SK-N-SH (cell line): ENCODE results near the gene TRAPPC6A. TPM values are rescaled to one million over a fixed set of nuclear protein-coding genes. Genes with fewer than 3 reads are reported as not detected.

ENCODE experiments used
- CTCF ChIA-PET: fragments of 300-600, 350-600 bp; formaldehyde crosslinking; extraction: SDS; loops from one replicate; lab custom pipeline; 2021; lab: Yijun Ruan, JAX
- POLR2A ChIA-PET: fragments of 350-600 bp; sonication (Branson Sonifier 250); formaldehyde crosslinking; extraction: SDS; loops from one replicate; lab custom pipeline; 2020; ENCODE audit warnings: antibody characterized with exemption, inconsistent platforms; lab: Yijun Ruan, JAX
- DNase-seq: peaks from one replicate; pipeline ENCODE4 v3.0.0; 2012
- H2AFZ ChIP-seq: fragments of 200-600 bp; sonication (generic); 2 replicates; pipeline ENCODE4 v1.8.1; 2016; ENCODE audit warnings: antibody characterized with exemption, mild to moderate bottlenecking, low read depth
- H3F3A ChIP-seq: fragments of 200-600 bp; sonication (generic); replicated peaks from 2 replicates; pipeline ENCODE3; 2016; ENCODE audit warnings: antibody characterized with exemption, mild to moderate bottlenecking; ENCODE audit not compliant: insufficient read depth
- H3K27ac ChIP-seq, 2 experiments: fragments of 200-500 bp in 1 of 2; fragments of 200-600 bp in 1 of 2; sonication (Bioruptor generic) in 1 of 2; sonication (generic), shearing (Covaris generic) in 1 of 2; 2 replicates each; pipeline versions ENCODE4 v1.5.1 to v1.6.1; 2014 to 2016; ENCODE audit warnings: low read depth in 2 of 2, inconsistent platforms in 1 of 2, low read length in 1 of 2, mild to moderate bottlenecking in 1 of 2, mixed read lengths in 1 of 2
- H3K27me3 ChIP-seq: fragments of 200-600 bp; sonication (generic), shearing (Covaris generic); 2 replicates; pipeline ENCODE4 v1.6.1; 2016; ENCODE audit warnings: mixed run types; ENCODE audit not compliant: insufficient read depth
- H3K36me3 ChIP-seq, 2 experiments: fragments of 200-500 bp in 1 of 2; fragments of 200-600 bp in 1 of 2; sonication (Bioruptor generic) in 1 of 2; sonication (generic) in 1 of 2; replicated peaks in 1 of 2; 2 replicates each; pipeline versions ENCODE3 to v1.5.1; 2014 to 2016; ENCODE audit warnings: low read length in 1 of 2, mild to moderate bottlenecking in 1 of 2; ENCODE audit not compliant: insufficient read depth in 2 of 2, control insufficient read depth in 1 of 2
- H3K4me1 ChIP-seq, 2 experiments: fragments of 200-500 bp in 1 of 2; fragments of 200-600 bp in 1 of 2; sonication (Bioruptor generic) in 1 of 2; sonication (generic), shearing (Covaris generic) in 1 of 2; 2 replicates each; pipeline versions ENCODE4 v1.5.1 to v1.6.1; 2014 to 2016; ENCODE audit warnings: low read depth in 1 of 2, low read length in 1 of 2, mixed run types in 1 of 2; ENCODE audit not compliant: insufficient read depth in 2 of 2, control insufficient read depth in 1 of 2
- H3K4me2 ChIP-seq: fragments of 200-600 bp; sonication (generic), shearing (Covaris generic); 2 replicates; pipeline ENCODE4 v1.6.1; 2017; ENCODE audit warnings: mixed run types
- H3K4me3 ChIP-seq, 2 experiments: fragments of 200-500 bp in 1 of 2; fragments of 200-600 bp in 1 of 2; sonication (Bioruptor generic) in 1 of 2; sonication (generic), shearing (Covaris generic) in 1 of 2; 2 replicates each; pipeline versions ENCODE4 v1.5.1 to v1.8.1; 2014 to 2016; ENCODE audit warnings: low read depth in 2 of 2, inconsistent platforms in 1 of 2, low read length in 1 of 2, mild to moderate bottlenecking in 1 of 2, mixed read lengths in 1 of 2, moderate library complexity in 1 of 2
- H3K79me2 ChIP-seq: fragments of 200-600 bp; sonication (generic); 2 replicates; pipeline ENCODE4 v1.8.1; 2017; ENCODE audit warnings: mild to moderate bottlenecking; ENCODE audit not compliant: insufficient read depth
- H3K9ac ChIP-seq: fragments of 200-600 bp; sonication (generic); 2 replicates; pipeline ENCODE4 v1.6.1; 2017; ENCODE audit warnings: mixed run types
- H3K9me2 ChIP-seq: fragments of 200-600 bp; sonication (generic); 2 replicates; pipeline ENCODE4 v1.6.1; 2017; ENCODE audit warnings: mixed run types
- H3K9me3 ChIP-seq: fragments of 200-600 bp; sonication (generic); 2 replicates; pipeline ENCODE4 v1.6.1; 2017; ENCODE audit warnings: mixed run types, mild to moderate bottlenecking, moderate library complexity
- H4K20me1 ChIP-seq: fragments of 200-600 bp; sonication (generic); 2 replicates; pipeline ENCODE4 v1.6.1; 2017; ENCODE audit warnings: mild to moderate bottlenecking, mixed run types; ENCODE audit not compliant: insufficient read depth
- EZH2phosphoT487 ChIP-seq: fragments of 200-600 bp; sonication (generic); IDR thresholded peaks from 2 replicates; pipeline ENCODE4 v1.6.1; 2017; ENCODE audit warnings: low read depth, mixed run types, mild to moderate bottlenecking, antibody characterized with exemption, moderate library complexity, borderline replicate concordance
- FOSL2 ChIP-seq: IDR thresholded peaks from 2 replicates; pipeline ENCODE4 v1.4.0; 2012; ENCODE audit warnings: low read depth, mild to moderate bottlenecking, moderate library complexity, borderline replicate concordance
- GABPA ChIP-seq: IDR thresholded peaks from 2 replicates; pipeline ENCODE4 v1.4.0; 2012; ENCODE audit warnings: low read depth, mild to moderate bottlenecking
- JUND ChIP-seq: IDR thresholded peaks from 2 replicates; pipeline ENCODE4 v1.4.0; 2012
- MXI1 ChIP-seq: IDR thresholded peaks from 2 replicates; pipeline ENCODE4 v1.6.1; 2012; ENCODE audit warnings: mild to moderate bottlenecking, low read depth, low read length, improper control_type of control experiment
- RCOR1 ChIP-seq: fragments of 150-350 bp; IDR thresholded peaks from 2 replicates; pipeline ENCODE4 v1.6.1; 2017; ENCODE audit warnings: antibody characterized with exemption, low read length
- RFX5 ChIP-seq: IDR thresholded peaks from 2 replicates; pipeline ENCODE4 v1.6.1; 2012; ENCODE audit warnings: mild to moderate bottlenecking, improper control_type of control experiment, low read length
- SIN3A ChIP-seq: IDR thresholded peaks from 2 replicates; pipeline ENCODE4 v1.6.1; 2012; ENCODE audit warnings: low read depth, mild to moderate bottlenecking, low read length, moderate library complexity, borderline replicate concordance
- WGBS: methylation state at CpG from one replicate; pipeline ENCODE4 v1.1.6; 2017; ENCODE audit warnings: low lambda C conversion rate; 5-methylcytosine and 5-hydroxymethylcytosine counted together
- polyA plus RNA-seq, 3 experiments: library from polyadenylated mRNA; depleted of rRNA; stranded (reverse); fragments of >200 nt; gene quantifications; 2 replicates each; pipeline ENCODE4 v1.2.3, GENCODE V29; 2012
- TF ChIP-seq, protein P1 (sequence below): IDR thresholded peaks from 2 replicates; pipeline ENCODE4; 2012
- TF ChIP-seq, protein P2 (sequence below): fragments of 150-350 bp; IDR thresholded peaks from 2 replicates; pipeline ENCODE4 v1.6.1; 2016; ENCODE audit warnings: mild to moderate bottlenecking, low read depth, low read length
- TF ChIP-seq, protein P3 (sequence below): IDR thresholded peaks from 2 replicates; pipeline ENCODE4 v1.4.0; 2012; ENCODE audit warnings: low read depth, borderline replicate concordance
- TF ChIP-seq, protein P4 (sequence below): fragments of 200-600 bp; sonication (generic); IDR thresholded peaks from 2 replicates; pipeline ENCODE4 v1.6.1; 2017; ENCODE audit warnings: antibody characterized with exemption, mild to moderate bottlenecking, moderate library complexity

The TRAPPC6A gene
- polyA plus RNA-seq, 1 of the 3 experiments (the other 2 are of a cell fraction), result 59.0 TPM

DNA sequence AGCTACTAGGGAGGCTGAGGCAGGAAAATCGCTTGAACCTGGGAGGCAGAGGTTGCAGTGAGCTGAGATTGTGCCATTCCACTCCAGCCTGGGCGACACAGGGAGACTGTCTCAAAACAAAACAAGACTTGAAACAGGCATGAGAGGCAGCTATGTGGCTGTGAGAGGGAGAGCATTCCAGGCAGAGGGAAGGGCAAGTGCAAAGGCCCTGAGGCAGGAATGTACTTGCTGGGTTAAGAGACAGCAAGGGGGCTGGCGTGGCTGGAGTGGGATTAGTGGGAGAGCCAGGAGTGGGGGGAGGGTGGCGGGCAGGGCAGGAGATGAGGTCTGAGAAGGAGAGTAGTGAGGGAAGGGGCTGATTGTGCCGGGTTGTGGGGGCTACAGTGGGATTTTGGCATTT, 45.8 kb upstream of the TRAPPC6A start (continued):
- TF ChIP-seq FOSL2 (no peak), RFX5 (no peak)
- TF ChIP-seq, all 33 proteins: peak for 0

DNA sequence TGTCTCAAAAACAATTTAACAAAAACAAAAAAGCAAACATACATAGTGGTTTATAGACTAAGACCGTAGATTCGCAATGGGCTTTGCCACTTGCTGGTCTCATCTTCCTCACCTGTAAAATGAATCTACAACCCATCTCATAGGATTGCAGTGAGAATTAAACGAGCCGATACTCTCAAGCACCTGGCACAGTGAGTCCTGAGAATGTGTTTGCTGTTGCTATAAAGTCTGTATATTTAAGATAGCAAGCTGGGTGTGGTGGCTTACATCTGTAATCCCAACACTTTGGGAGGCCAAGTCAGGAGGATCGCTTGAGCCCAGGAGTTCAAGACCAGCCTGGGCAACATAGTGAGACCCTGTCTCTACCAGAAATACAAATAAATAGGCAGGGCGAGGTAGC, 44.7 kb upstream of the TRAPPC6A start:
- no peak overlapping the region for H3K27ac ChIP-seq
- no peaks in the 10 kb centered on the region for H3K9me2 ChIP-seq
- TF ChIP-seq SIN3A (no peak), EZH2phosphoT487 (no peak), MXI1 (no peak), RFX5 (no peak), RCOR1 (no peak), FOSL2 (no peak), JUND (no peak), GABPA (no peak)
- TF ChIP-seq, protein P1, sequence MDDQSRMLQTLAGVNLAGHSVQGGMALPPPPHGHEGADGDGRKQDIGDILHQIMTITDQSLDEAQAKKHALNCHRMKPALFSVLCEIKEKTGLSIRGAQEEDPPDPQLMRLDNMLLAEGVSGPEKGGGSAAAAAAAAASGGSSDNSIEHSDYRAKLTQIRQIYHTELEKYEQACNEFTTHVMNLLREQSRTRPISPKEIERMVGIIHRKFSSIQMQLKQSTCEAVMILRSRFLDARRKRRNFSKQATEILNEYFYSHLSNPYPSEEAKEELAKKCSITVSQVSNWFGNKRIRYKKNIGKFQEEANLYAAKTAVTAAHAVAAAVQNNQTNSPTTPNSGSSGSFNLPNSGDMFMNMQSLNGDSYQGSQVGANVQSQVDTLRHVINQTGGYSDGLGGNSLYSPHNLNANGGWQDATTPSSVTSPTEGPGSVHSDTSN, result no peak
- TF ChIP-seq, protein P2, sequence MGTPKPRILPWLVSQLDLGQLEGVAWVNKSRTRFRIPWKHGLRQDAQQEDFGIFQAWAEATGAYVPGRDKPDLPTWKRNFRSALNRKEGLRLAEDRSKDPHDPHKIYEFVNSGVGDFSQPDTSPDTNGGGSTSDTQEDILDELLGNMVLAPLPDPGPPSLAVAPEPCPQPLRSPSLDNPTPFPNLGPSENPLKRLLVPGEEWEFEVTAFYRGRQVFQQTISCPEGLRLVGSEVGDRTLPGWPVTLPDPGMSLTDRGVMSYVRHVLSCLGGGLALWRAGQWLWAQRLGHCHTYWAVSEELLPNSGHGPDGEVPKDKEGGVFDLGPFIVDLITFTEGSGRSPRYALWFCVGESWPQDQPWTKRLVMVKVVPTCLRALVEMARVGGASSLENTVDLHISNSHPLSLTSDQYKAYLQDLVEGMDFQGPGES, result no peak
- TF ChIP-seq, protein P3, sequence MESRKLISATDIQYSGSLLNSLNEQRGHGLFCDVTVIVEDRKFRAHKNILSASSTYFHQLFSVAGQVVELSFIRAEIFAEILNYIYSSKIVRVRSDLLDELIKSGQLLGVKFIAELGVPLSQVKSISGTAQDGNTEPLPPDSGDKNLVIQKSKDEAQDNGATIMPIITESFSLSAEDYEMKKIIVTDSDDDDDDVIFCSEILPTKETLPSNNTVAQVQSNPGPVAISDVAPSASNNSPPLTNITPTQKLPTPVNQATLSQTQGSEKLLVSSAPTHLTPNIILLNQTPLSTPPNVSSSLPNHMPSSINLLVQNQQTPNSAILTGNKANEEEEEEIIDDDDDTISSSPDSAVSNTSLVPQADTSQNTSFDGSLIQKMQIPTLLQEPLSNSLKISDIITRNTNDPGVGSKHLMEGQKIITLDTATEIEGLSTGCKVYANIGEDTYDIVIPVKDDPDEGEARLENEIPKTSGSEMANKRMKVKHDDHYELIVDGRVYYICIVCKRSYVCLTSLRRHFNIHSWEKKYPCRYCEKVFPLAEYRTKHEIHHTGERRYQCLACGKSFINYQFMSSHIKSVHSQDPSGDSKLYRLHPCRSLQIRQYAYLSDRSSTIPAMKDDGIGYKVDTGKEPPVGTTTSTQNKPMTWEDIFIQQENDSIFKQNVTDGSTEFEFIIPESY, result no peak
- TF ChIP-seq, protein P4, sequence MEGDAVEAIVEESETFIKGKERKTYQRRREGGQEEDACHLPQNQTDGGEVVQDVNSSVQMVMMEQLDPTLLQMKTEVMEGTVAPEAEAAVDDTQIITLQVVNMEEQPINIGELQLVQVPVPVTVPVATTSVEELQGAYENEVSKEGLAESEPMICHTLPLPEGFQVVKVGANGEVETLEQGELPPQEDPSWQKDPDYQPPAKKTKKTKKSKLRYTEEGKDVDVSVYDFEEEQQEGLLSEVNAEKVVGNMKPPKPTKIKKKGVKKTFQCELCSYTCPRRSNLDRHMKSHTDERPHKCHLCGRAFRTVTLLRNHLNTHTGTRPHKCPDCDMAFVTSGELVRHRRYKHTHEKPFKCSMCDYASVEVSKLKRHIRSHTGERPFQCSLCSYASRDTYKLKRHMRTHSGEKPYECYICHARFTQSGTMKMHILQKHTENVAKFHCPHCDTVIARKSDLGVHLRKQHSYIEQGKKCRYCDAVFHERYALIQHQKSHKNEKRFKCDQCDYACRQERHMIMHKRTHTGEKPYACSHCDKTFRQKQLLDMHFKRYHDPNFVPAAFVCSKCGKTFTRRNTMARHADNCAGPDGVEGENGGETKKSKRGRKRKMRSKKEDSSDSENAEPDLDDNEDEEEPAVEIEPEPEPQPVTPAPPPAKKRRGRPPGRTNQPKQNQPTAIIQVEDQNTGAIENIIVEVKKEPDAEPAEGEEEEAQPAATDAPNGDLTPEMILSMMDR, result no peak
- DNase-seq, result no peak
- CTCF ChIA-PET, result interaction anchor here (1.4 kb wide), 1 partner anchor 116 kb away, joined by 3 read pairs; no protein-coding TSS in a partner anchor
- H4K20me1 ChIP-seq, result no peaks in the 10 kb centered on the region
- no peak overlapping the region for H3K4me3 ChIP-seq
- 51% methylated on average over 6 of the region's 6 CpGs for WGBS
- peaks cover 47% of the 10 kb centered on the region for H3K27me3 ChIP-seq
- H3K4me1 ChIP-seq, result no peaks in the 10 kb centered on the region
- H3K9me3 ChIP-seq, result no peaks in the 10 kb centered on the region
- H3K4me2 ChIP-seq, result no peak overlapping the region
- H3K36me3 ChIP-seq, result no peaks in the 10 kb centered on the region
- no peak overlapping the region for H2AFZ ChIP-seq
- no peaks in the 10 kb centered on the region for H3K79me2 ChIP-seq
- no peak overlapping the region for H3K9ac ChIP-seq
- POLR2A ChIA-PET, result no interaction called here
- H3F3A ChIP-seq, result no peaks in the 10 kb centered on the region
